ENCODE measurements around the gene ARFGAP2.

DNA sequence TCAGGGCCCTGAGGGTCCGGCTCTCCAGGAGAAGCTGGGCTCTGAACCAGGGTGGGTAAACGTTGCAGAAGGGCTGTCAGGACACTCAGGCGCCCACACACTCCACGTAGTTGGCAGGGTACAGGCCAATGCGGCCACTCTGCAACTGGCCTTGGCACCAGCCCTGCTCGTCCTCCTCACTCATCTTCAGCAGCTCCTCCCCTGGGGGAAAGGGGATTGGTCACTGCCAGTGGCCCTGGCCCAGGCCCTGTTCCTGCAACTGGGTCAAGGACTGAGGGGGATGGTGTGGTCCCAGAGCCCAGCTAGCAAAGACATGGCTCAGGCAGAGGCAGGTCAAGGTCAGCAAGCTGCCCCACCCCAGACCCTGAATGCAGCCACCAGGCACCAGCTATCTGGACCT is 1.2 kb upstream of the ARFGAP2 start:
- TF ChIP-seq, protein P1, sequence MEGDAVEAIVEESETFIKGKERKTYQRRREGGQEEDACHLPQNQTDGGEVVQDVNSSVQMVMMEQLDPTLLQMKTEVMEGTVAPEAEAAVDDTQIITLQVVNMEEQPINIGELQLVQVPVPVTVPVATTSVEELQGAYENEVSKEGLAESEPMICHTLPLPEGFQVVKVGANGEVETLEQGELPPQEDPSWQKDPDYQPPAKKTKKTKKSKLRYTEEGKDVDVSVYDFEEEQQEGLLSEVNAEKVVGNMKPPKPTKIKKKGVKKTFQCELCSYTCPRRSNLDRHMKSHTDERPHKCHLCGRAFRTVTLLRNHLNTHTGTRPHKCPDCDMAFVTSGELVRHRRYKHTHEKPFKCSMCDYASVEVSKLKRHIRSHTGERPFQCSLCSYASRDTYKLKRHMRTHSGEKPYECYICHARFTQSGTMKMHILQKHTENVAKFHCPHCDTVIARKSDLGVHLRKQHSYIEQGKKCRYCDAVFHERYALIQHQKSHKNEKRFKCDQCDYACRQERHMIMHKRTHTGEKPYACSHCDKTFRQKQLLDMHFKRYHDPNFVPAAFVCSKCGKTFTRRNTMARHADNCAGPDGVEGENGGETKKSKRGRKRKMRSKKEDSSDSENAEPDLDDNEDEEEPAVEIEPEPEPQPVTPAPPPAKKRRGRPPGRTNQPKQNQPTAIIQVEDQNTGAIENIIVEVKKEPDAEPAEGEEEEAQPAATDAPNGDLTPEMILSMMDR (conservative IDR thresholded peaks at IDR 0.05; ENCODE audit: low read length), result no peak
- no peak for TF ChIP-seq EZH2phosphoT487 (IDR thresholded peaks at IDR 0.05; ENCODE audit: borderline replicate concordance)

Data from Loucy (cell line).